AG09309 (cell line): ENCODE results near the gene COL9A1.
"Not testable (repeated sequence)": the region's sequence is repeated elsewhere in the genome, so short reads cannot be mapped to it uniquely, and the experiment has no call there.

Source experiments
- DNase-seq: peaks from one replicate; pipeline ENCODE4 v3.0.0-alpha.2; 2010; ENCODE audit warnings: low read depth
- H3K4me3 ChIP-seq: 2 replicates; pipeline ENCODE4 v1.5.1; 2011; ENCODE audit warnings: mild to moderate bottlenecking, low read depth, low read length, moderate library complexity; ENCODE audit not compliant: control insufficient read depth
- TF ChIP-seq, protein P1 (sequence below): IDR thresholded peaks from 2 replicates; pipeline ENCODE4 v1.5.1; 2011; ENCODE audit warnings: mild to moderate bottlenecking, low read depth, low read length, inconsistent platforms; ENCODE audit not compliant: insufficient read depth, control insufficient read depth; ENCODE audit errors: missing control alignments

The COL9A1 gene

GRCh38 chr6:70310063-70310694 is 7.3 kb upstream of the COL9A1 start:
- DNase-seq = peak; percentile 2

DNA sequence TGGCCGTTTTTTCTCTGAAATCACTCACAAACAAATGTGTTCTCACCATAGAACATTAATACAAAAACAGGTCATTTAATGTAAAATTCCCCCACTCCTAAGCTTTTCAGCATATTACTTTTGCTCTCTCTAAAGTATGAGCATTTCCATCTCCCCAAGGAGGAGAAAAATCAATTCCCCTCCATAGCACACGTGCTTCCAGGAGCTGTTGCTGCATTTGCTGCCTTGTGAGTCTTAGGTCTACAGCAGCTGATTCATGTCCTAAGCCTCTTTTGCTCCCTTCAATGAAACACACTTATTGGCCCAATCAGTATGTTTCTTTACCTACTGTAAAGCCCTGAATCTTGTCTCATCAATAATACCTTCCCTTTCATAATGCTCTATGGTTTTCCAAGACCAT is 6.4 kb upstream of the COL9A1 start:
- no peak for DNase-seq
- TF ChIP-seq, protein P1, sequence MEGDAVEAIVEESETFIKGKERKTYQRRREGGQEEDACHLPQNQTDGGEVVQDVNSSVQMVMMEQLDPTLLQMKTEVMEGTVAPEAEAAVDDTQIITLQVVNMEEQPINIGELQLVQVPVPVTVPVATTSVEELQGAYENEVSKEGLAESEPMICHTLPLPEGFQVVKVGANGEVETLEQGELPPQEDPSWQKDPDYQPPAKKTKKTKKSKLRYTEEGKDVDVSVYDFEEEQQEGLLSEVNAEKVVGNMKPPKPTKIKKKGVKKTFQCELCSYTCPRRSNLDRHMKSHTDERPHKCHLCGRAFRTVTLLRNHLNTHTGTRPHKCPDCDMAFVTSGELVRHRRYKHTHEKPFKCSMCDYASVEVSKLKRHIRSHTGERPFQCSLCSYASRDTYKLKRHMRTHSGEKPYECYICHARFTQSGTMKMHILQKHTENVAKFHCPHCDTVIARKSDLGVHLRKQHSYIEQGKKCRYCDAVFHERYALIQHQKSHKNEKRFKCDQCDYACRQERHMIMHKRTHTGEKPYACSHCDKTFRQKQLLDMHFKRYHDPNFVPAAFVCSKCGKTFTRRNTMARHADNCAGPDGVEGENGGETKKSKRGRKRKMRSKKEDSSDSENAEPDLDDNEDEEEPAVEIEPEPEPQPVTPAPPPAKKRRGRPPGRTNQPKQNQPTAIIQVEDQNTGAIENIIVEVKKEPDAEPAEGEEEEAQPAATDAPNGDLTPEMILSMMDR = no peak

More at GRCh38 chr6:70310063-70310694, 7.3 kb upstream of the COL9A1 start:
- TF ChIP-seq, protein P1 = peak; percentile 56
- no peak overlapping the region for H3K4me3 ChIP-seq

GRCh38 chr6:70308142-70308541 is 5.3 kb upstream of the COL9A1 start:
- DNase-seq, H3K4me3 ChIP-seq: not testable (repeated sequence)

More for the DNA sequence above, 6.4 kb upstream of the COL9A1 start:
- no peak overlapping the region for H3K4me3 ChIP-seq

- no peak for DNase-seq
- H3K4me3 ChIP-seq = no peak overlapping the region
- TF ChIP-seq, protein P1 = no peak
Measured at GRCh38 chr6:70307008-70307407, 4.1 kb upstream of the COL9A1 start.

DNA sequence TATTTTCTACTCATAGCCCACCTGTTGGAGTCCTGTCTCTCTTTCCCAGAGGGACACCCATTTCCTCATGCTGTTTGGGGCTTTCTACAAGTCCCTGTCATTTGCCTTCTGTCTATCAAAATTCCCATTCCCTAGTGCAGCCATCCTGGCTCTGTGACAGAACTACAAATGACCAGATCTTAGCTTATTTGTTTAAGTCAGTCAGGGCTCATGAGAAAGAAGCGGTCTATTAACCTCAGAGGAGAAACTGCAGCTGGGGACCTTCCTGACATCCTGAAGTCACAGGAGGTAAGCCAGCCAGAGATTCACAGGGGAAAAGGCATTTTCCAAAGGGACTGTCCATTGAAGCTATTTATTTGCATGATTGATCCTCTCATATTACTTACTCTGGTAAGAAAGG is 1.7 kb upstream of the COL9A1 start:
- TF ChIP-seq, protein P1 = no peak
- no peak for DNase-seq
- H3K4me3 ChIP-seq = no peak overlapping the region

DNA sequence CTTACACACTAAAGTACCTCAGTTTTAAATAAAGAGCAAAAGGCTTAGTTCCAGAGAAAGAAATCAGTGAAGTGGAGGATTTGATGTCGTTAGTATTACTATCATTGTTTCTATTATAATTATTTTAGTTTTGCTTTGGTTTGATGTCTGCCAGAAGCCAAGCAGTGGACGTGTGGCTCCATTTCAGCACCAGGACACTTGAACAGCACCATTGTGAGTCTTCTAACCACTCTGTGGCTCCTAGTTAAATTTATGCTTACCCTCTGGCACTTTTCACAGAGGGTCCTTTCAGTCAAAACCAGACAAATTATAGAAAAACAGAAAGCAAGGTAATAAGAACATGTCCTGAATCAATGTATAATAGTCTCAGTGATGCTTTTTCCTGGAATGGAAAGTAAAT is 3.4 kb downstream of the COL9A1 start:
- H3K4me3 ChIP-seq = no peak overlapping the region
- DNase-seq = no peak
- TF ChIP-seq, protein P1 = no peak

- no peak for DNase-seq
- TF ChIP-seq, protein P1 = no peak
- no peak overlapping the region for H3K4me3 ChIP-seq
Measured at GRCh38 chr6:70298068-70298467, 4.8 kb downstream of the COL9A1 start.
